GM12878 (cell line): ENCODE results near the gene VPS33B. TPM values are rescaled to one million over a fixed set of nuclear protein-coding genes. Genes with fewer than 3 reads are reported as not detected.

Source experiments
- ATAC-seq: fragments of 200-7000 bp; cut with Tn5 transposase; 3 replicates; pipeline ENCODE4 v1.9.1; 2020; ENCODE audit warnings: mild to moderate bottlenecking, moderate library complexity
- BruUV-seq: library from RNA; stranded (reverse); fragments of 400-500 nt; replicated peaks from 2 replicates; lab custom pipeline; 2021; lab: Mats Ljungman, UMichigan
- CTCF ChIA-PET: fragments of 300-600 bp; sonication (Branson Sonifier 250); formaldehyde crosslinking; extraction: SDS; loops from one replicate; lab custom pipeline; 2021; ENCODE audit warnings: inconsistent platforms; lab: Yijun Ruan, JAX
- POLR2A ChIA-PET: fragments of 350-600 bp; formaldehyde crosslinking; extraction: SDS; loops from one replicate; lab custom pipeline; 2021; ENCODE audit warnings: inconsistent platforms; lab: Charles Lee
- RAD21 ChIA-PET: fragments of 300-600 bp; sonication (Branson Sonifier 250); formaldehyde crosslinking; loops from one replicate; lab custom pipeline; 2023; ENCODE audit warnings: antibody characterized with exemption; ENCODE audit not compliant: unreplicated experiment; lab: Charles Lee
- SMC1A ChIA-PET: fragments of 300-600 bp; sonication (Branson Sonifier 250); formaldehyde crosslinking; loops from one replicate; lab custom pipeline; 2023; ENCODE audit not compliant: unreplicated experiment, uncharacterized antibody; lab: Charles Lee
- DNase-seq: peaks from one replicate; pipeline ENCODE4 v3.0.0-alpha.2; 2011; ENCODE audit warnings: low read depth, low spot score
- FAIRE-seq: peaks from 3 replicates; lab custom pipeline; 2011; peaks lifted over from hg19 to GRCh38; lab: Jason Lieb, UNC
- H2AFZ ChIP-seq: 2 replicates; pipeline ENCODE4 v1.6.0; 2011; ENCODE audit warnings: low read depth, low read length, control low read depth; ENCODE audit not compliant: control insufficient read depth
- H3K27ac ChIP-seq: 2 replicates; pipeline ENCODE4 v1.5.1; 2011; ENCODE audit warnings: control low read depth; ENCODE audit not compliant: control insufficient read depth, insufficient read depth
- H3K27me3 ChIP-seq, 2 experiments: replicated peaks in 1 of 2; 2 replicates each; pipeline versions ENCODE4 v1.6.0 to v1.6.1; 2011; ENCODE audit warnings: low read length in 1 of 2; ENCODE audit not compliant: control insufficient read depth in 2 of 2, insufficient read depth in 2 of 2
- H3K36me3 ChIP-seq, 2 experiments: 2 replicates each; pipeline ENCODE4 v1.5.1; 2011; ENCODE audit warnings: low read length in 1 of 2; ENCODE audit not compliant: control insufficient read depth in 2 of 2, insufficient read depth in 2 of 2
- H3K4me1 ChIP-seq: 2 replicates; pipeline ENCODE4 v1.6.1; 2011; ENCODE audit warnings: mild to moderate bottlenecking, low read length, moderate library complexity, mixed read lengths; ENCODE audit not compliant: control insufficient read depth, insufficient read depth
- H3K4me2 ChIP-seq: 2 replicates; pipeline ENCODE4 v1.6.0; 2011; ENCODE audit warnings: control low read depth; ENCODE audit not compliant: control insufficient read depth, insufficient read depth
- H3K4me3 ChIP-seq: fragments of 200-600 bp; sonication (generic); 2 replicates; pipeline ENCODE4 v1.5.1; 2016
- H3K79me2 ChIP-seq: 2 replicates; pipeline ENCODE4 v1.6.0; 2011; ENCODE audit warnings: low read length; ENCODE audit not compliant: control insufficient read depth, insufficient read depth
- H3K9ac ChIP-seq: 2 replicates; pipeline ENCODE4 v1.8.0; 2011; ENCODE audit warnings: low read length, control low read depth, mixed read lengths; ENCODE audit not compliant: control insufficient read depth, insufficient read depth
- H3K9me3 ChIP-seq: replicated peaks from 3 replicates; pipeline ENCODE4 v1.5.1; 2011; ENCODE audit warnings: mild to moderate bottlenecking, low read length; ENCODE audit not compliant: control insufficient read depth, insufficient read depth
- H4K20me1 ChIP-seq: 2 replicates; pipeline ENCODE4 v1.6.0; 2011; ENCODE audit not compliant: control insufficient read depth, insufficient read depth
- ATF2 ChIP-seq: IDR thresholded peaks from 2 replicates; pipeline ENCODE4 v1.6.1; 2012; ENCODE audit warnings: low read length, inconsistent platforms
- EED ChIP-seq: sonication (generic); IDR thresholded peaks from 2 replicates; pipeline ENCODE4 v1.6.1; 2016; ENCODE audit warnings: antibody characterized with exemption, low read depth
- MXI1 ChIP-seq: fragments of 150-350 bp; IDR thresholded peaks from 2 replicates; pipeline ENCODE4 v1.6.1; 2011; ENCODE audit warnings: low read depth, mild to moderate bottlenecking, inconsistent platforms, low read length, improper control_type of control experiment
- POU2F2 ChIP-seq: IDR thresholded peaks from 3 replicates; pipeline ENCODE4 v1.6.1; 2011; ENCODE audit warnings: low read depth, mild to moderate bottlenecking, low read length, borderline replicate concordance
- SMARCA5 ChIP-seq: fragments of 450-650 bp; IDR thresholded peaks from 2 replicates; pipeline ENCODE4 v1.6.1; 2017; ENCODE audit warnings: mild to moderate bottlenecking
- TAF1 ChIP-seq: IDR thresholded peaks from 2 replicates; pipeline ENCODE4 v1.6.1; 2011; ENCODE audit warnings: mild to moderate bottlenecking, low read depth, low read length, borderline replicate concordance
- ZBED1 ChIP-seq: IDR thresholded peaks from 2 replicates; pipeline ENCODE4 v1.6.1; 2016; ENCODE audit warnings: borderline replicate concordance
- WGBS: methylation state at CpG from one replicate; pipeline ENCODE4 v1.1.6; 2016; ENCODE audit warnings: low lambda C conversion rate; ENCODE audit not compliant: insufficient replicate concordance, insufficient coverage; ENCODE audit errors: missing lambda C conversion rate; 5-methylcytosine and 5-hydroxymethylcytosine counted together
- in situ Hi-C: fragments of 300-500 bp; cut with MboI; formaldehyde crosslinking; loops from 9 replicates; pipeline ENCODE4 v1.14.3; 2018; ENCODE audit warnings: mixed read lengths
- intact Hi-C: fragments of 100-400 bp; cut with micrococcal nuclease; formaldehyde crosslinking; loops from one replicate; pipeline ENCODE4 v1.14.2; 2022; ENCODE audit not compliant: unreplicated experiment
- polyA plus RNA-seq, 11 experiments: library from polyadenylated mRNA; depleted of rRNA in 4 of 11; unstranded in 6 of 11; stranded (reverse) in 5 of 11; fragments of >200 nt; fragmentation: Nextera tagmentation in 4 of 11; fragmentation: Illumina TruSeq in 1 of 11; extraction: Ambion mirVana in 4 of 11; extraction: Trizol in 1 of 11; gene quantifications; 1 replicate in 1 of 11; 2 replicates in 10 of 11; pipeline versions ENCODE4 v1.2.1 to v1.2.3, GENCODE V29; 2011 to 2016; ENCODE audit warnings: inconsistent platforms in 2 of 11, missing spikeins in 2 of 11, low read depth in 1 of 11
- total RNA-seq, 4 experiments: library from RNA; depleted of rRNA in 3 of 4; stranded (reverse); fragments of >200 nt in 3 of 4; fragmentation: Illumina TruSeq in 1 of 4; extraction: Trizol in 1 of 4; gene quantifications; 2 replicates each; pipeline versions ENCODE4 v1.2.1 to v1.2.3, GENCODE V29; 2013 to 2021
- TF ChIP-seq, protein P1 (sequence below): IDR thresholded peaks from 2 replicates; pipeline ENCODE4 v1.6.1; 2012; ENCODE audit warnings: low read depth, low read length, improper control_type of control experiment

VPS33B gene
- total and polyA plus RNA-seq, 10 of the 15 experiments (the other 5 are each of a cell fraction or from before 2014, with no cell fraction given), result 11.4 to 21.5 (median 15.2) TPM

GRCh38 chr15:91023720-91024119 lies 1.3 kb upstream of the VPS33B start:
- Histone ChIP-seq H3K9ac (no peak overlapping the region), H2AFZ (no peak overlapping the region), H3K79me2 (peaks cover 27% of the 10 kb centered on the region), H3K4me1 (0 out of 2 replicates have a peak, but pooled peaks cover 3% of the 10 kb centered on the region), H3K4me2 (no peak overlapping the region), H3K9me3 (no peaks in the 10 kb centered on the region), H4K20me1 (no peaks in the 10 kb centered on the region), H3K27me3 (no peaks in the 10 kb centered on the region), H3K36me3 (no peaks in the 10 kb centered on the region), H3K27ac (no peak overlapping the region), H3K4me3 (no peak overlapping the region)
- ChIA-PET CTCF (interaction anchor here (0.8 to 4.0 kb wide), 2 partner anchors 9 to 91 kb away, joined by 3 to 24 read pairs; partner anchors contain the start of gene HDDC3), POLR2A (no interaction called here), SMC1A (no interaction called here), RAD21 (no interaction called here)
- in situ Hi-C loops (no loop called here), intact Hi-C loops (loop anchor here (5.0 kb wide), 1 partner anchor 66 kb away; no protein-coding TSS in a partner anchor)
- WGBS, result 97% methylated on average over 7 of the region's 7 CpGs
- BruUV-seq, result no TSS peak
- ATAC-seq (no peak), DNase-seq (no peak), FAIRE-seq (no peak)
- TF ChIP-seq MXI1, result no peak
- no peak for TF ChIP-seq SMARCA5
- TF ChIP-seq EED, result no peak
- TF ChIP-seq ZBED1, result no peak
- no peak for TF ChIP-seq TAF1
- TF ChIP-seq, protein P1, sequence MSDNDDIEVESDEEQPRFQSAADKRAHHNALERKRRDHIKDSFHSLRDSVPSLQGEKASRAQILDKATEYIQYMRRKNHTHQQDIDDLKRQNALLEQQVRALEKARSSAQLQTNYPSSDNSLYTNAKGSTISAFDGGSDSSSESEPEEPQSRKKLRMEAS, result no peak
- no peak for TF ChIP-seq ATF2
- TF ChIP-seq POU2F2, result no peak
